ENCODE data around the gene IGLON5.

DNA sequence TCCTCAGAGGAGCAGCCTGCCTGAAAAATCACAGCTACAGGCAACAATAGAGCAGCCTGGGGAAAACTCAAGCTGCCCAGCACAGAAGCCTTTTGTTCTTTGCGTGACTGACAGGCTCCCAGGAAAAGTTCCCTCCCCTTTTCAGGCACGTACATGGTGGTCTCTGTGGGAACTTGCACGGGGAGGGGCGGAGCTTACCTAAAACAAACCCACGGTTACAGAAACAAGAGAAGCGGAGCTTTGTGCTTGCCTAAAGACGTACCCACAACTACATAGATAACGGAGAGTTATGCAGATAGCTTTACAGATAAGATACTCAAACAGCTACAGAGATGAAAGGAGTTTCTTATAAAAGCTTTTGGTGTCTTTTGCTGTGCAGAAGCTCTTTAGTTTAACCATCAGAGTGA lies 43.3 kb downstream of the IGLON5 start:
- TF ChIP-seq CTCF (IDR thresholded peaks at IDR 0.05; ENCODE audit: low read depth, low read length) (no peak), MAX (IDR thresholded peaks at IDR 0.05; ENCODE audit: low read depth, low read length) (no peak), MYC (IDR thresholded peaks at IDR 0.05; ENCODE audit: low read depth, low read length) (no peak)

Measured in NB4 (cell line).